ENCODE measurements around the gene NCK2. TPM values are rescaled to one million over a fixed set of nuclear protein-coding genes. Genes with fewer than 3 reads are reported as not detected.

The NCK2 gene
- total and polyA plus RNA-seq, 2 of the 4 experiments (the other 2 are of a cell fraction) = 15.8 to 22.2 TPM

- Histone ChIP-seq H2AK5ac (ENCODE audit: low read depth, low read length) (no peak overlapping the region), H2AFZ (replicated peaks; ENCODE audit: low read length, poor library complexity) (no peak overlapping the region), H3K9ac (ENCODE audit: low read depth, low read length) (no peak overlapping the region), H3K4me3 (ENCODE audit: insufficient read depth, low read depth, low read length) (no peak overlapping the region), H3K27me3 (ENCODE audit: control insufficient read depth, insufficient read depth, low read length) (no peaks in the 10 kb centered on the region; the same call in 1 of the 2 replicates), H2BK15ac (ENCODE audit: low read depth, low read length) (no peak overlapping the region), H4K8ac (ENCODE audit: low read depth in 2 of 2, low read length in 2 of 2) (no peak overlapping the region), H3K56ac (ENCODE audit: extremely low read depth, insufficient read depth, low read length) (no peak overlapping the region), H4K20me1 (ENCODE audit: insufficient read depth, low read length) (peaks cover 67% of the 10 kb centered on the region), H4K5ac (ENCODE audit: low read depth, low read length) (no peak overlapping the region), H2AK9ac (replicated peaks; ENCODE audit: low read depth, low read length, poor library complexity) (no peak overlapping the region), H3K79me1 (ENCODE audit: low read depth in 1 of 2, low read length in 2 of 2) (peaks cover 40 to 64% of the 10 kb centered on the region in 2 experiments), H4K91ac (ENCODE audit: insufficient read depth, low read depth, low read length) (no peak overlapping the region), H3K36me3 (ENCODE audit: control insufficient read depth, insufficient read depth, low read length) (no peaks in the 10 kb centered on the region), H2BK120ac (ENCODE audit: low read depth, low read length) (no peak overlapping the region), H3K14ac (replicated peaks; ENCODE audit: low read depth, low read length) (no peak overlapping the region), H3K23ac (ENCODE audit: low read depth, low read length) (no peak overlapping the region), H3K4me2 (ENCODE audit: low read depth, low read length) (peak overlapping the region; percentile 10; the same call in 1 of the 2 replicates), H2BK5ac (ENCODE audit: low read depth, low read length, poor library complexity, severe bottlenecking) (no peak overlapping the region), H3K4ac (ENCODE audit: low read depth, low read length) (no peak overlapping the region), H3K4me1 (ENCODE audit: control insufficient read depth, insufficient read depth, low read length) (peaks cover 11% of the 10 kb centered on the region; the same call in 1 of the 2 replicates), H3K9me3 (ENCODE audit: control insufficient read depth, insufficient read depth, low read length) (no peaks in the 10 kb centered on the region), H3K27ac (ENCODE audit: insufficient read depth, low read length) (no peak overlapping the region), H3K18ac (ENCODE audit: low read depth, low read length) (no peak overlapping the region), H2BK20ac (ENCODE audit: low read depth, low read length) (no peak overlapping the region), H3K9me1 (ENCODE audit: insufficient read depth, low read length) (peaks cover 15% of the 10 kb centered on the region; the same call in 1 of the 2 replicates)
- TF ChIP-seq MXI1 (IDR thresholded peaks at IDR 0.05; ENCODE audit: borderline replicate concordance, low read depth, low read length) = peak; percentile 50; the same call in 1 of the 2 replicates
- TF ChIP-seq, protein P1, sequence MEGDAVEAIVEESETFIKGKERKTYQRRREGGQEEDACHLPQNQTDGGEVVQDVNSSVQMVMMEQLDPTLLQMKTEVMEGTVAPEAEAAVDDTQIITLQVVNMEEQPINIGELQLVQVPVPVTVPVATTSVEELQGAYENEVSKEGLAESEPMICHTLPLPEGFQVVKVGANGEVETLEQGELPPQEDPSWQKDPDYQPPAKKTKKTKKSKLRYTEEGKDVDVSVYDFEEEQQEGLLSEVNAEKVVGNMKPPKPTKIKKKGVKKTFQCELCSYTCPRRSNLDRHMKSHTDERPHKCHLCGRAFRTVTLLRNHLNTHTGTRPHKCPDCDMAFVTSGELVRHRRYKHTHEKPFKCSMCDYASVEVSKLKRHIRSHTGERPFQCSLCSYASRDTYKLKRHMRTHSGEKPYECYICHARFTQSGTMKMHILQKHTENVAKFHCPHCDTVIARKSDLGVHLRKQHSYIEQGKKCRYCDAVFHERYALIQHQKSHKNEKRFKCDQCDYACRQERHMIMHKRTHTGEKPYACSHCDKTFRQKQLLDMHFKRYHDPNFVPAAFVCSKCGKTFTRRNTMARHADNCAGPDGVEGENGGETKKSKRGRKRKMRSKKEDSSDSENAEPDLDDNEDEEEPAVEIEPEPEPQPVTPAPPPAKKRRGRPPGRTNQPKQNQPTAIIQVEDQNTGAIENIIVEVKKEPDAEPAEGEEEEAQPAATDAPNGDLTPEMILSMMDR (conservative IDR thresholded peaks at IDR 0.05; ENCODE audit: low read depth, low read length) = no peak
- no peak for TF ChIP-seq CHD1 (IDR thresholded peaks at IDR 0.05; ENCODE audit: low read depth, low read length)
- TF ChIP-seq, protein P2, sequence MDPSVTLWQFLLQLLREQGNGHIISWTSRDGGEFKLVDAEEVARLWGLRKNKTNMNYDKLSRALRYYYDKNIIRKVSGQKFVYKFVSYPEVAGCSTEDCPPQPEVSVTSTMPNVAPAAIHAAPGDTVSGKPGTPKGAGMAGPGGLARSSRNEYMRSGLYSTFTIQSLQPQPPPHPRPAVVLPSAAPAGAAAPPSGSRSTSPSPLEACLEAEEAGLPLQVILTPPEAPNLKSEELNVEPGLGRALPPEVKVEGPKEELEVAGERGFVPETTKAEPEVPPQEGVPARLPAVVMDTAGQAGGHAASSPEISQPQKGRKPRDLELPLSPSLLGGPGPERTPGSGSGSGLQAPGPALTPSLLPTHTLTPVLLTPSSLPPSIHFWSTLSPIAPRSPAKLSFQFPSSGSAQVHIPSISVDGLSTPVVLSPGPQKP (IDR thresholded peaks at IDR 0.05; ENCODE audit: borderline replicate concordance, low read depth, low read length) = no peak
- peak; percentile 53 for TF ChIP-seq RCOR1 (IDR thresholded peaks at IDR 0.05; ENCODE audit: insufficient replicate concordance, low read length)
- 0 out of 2 replicates have a peak, but pooled peaks have one; percentile 8 for TF ChIP-seq BHLHE40 (IDR thresholded peaks at IDR 0.05; ENCODE audit: low read depth, low read length)
- TF ChIP-seq, protein P3, sequence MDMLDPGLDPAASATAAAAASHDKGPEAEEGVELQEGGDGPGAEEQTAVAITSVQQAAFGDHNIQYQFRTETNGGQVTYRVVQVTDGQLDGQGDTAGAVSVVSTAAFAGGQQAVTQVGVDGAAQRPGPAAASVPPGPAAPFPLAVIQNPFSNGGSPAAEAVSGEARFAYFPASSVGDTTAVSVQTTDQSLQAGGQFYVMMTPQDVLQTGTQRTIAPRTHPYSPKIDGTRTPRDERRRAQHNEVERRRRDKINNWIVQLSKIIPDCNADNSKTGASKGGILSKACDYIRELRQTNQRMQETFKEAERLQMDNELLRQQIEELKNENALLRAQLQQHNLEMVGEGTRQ (IDR thresholded peaks at IDR 0.05; ENCODE audit: low read depth, low read length) = no peak
- TF ChIP-seq FOS (IDR thresholded peaks at IDR 0.05; ENCODE audit: low read depth, low read length) = no peak
- no peak for TF ChIP-seq SMC3 (IDR thresholded peaks at IDR 0.05; ENCODE audit: low read depth, low read length)
- TF ChIP-seq MAFK (IDR thresholded peaks at IDR 0.05; ENCODE audit: low read depth, low read length) = peak; percentile 34; the same call in 1 of the 2 replicates
- no peak for TF ChIP-seq RFX5 (IDR thresholded peaks at IDR 0.05; ENCODE audit: low read depth, low read length)
- no peak for TF ChIP-seq MAZ (IDR thresholded peaks at IDR 0.05; ENCODE audit: borderline replicate concordance, low read depth, low read length)
- no peak for TF ChIP-seq CEBPB (IDR thresholded peaks at IDR 0.05; ENCODE audit: low read depth, low read length)
- BruUV-seq (replicated peaks) = no TSS peak
- dilution Hi-C loops (cut with HindIII; ENCODE audit: low sequenced_read_pairs, unreplicated experiment) (no loop called here), intact Hi-C loops (cut with micrococcal nuclease) (loop anchor here (2.0 kb wide), 1 partner anchor 38 kb away; no protein-coding TSS in a partner anchor), in situ Hi-C loops (cut with MboI; ENCODE audit: low sequenced_read_pairs) (no loop called here)
- DNase-seq (peak; percentile 93), ATAC-seq (ENCODE audit: low read depth) (peak; percentile 92)
- 73% methylated on average over 5 of the region's 12 CpGs; no CpG with 5 or more reads in 1 of the 2 experiments for WGBS, 2 experiments (ENCODE audit: extremely low coverage in 2 of 2, insufficient read length in 1 of 2)
- ChIA-PET CTCF (interaction anchor here (0.7 kb wide), 1 partner anchor 638 kb away, joined by 3 read pairs; no protein-coding TSS in a partner anchor), POLR2A (ENCODE audit: unreplicated experiment) (no interaction called here)
Observed at GRCh38 chr2:105812180-105813044, 67.7 kb downstream of the NCK2 start.

Measured in IMR-90 (cell line).